DOHH2 (cell line): ENCODE data around the gene KIF24.

Experiments
- EZH2phosphoT487 ChIP-seq: fragments of 200-600 bp; sonication (generic); IDR thresholded peaks from 2 replicates; pipeline ENCODE4 v1.6.1; 2017; ENCODE audit warnings: borderline replicate concordance, mild to moderate bottlenecking, antibody characterized with exemption, low read length, moderate library complexity, mixed read lengths
- TF ChIP-seq, protein P1 (sequence below): fragments of 200-600 bp; sonication (generic); IDR thresholded peaks from one replicate; pipeline ENCODE4 v1.5.1; 2014; ENCODE audit warnings: antibody characterized with exemption, mild to moderate bottlenecking, low read depth, low read length; ENCODE audit not compliant: poor library complexity, severe bottlenecking

DNA sequence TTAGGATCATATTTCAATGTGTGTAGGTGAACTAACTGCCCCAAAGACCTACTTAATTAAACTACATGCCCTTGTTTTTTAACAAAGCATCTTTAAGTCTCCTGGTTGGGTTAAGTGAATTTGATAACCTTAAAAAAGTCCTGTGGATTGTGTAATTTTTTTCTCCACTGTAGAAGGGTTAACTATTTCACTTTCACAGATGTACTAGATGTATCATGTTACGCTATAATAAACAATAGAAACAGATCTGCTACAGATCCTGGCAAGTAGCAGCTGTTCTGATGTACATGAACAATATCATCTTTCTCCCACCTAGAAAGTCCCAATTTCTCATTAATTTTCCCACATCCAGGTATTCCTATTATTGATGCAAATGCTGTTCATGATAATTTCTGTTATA lies 18.9 kb downstream of the KIF24 start:
- TF ChIP-seq, protein P1, sequence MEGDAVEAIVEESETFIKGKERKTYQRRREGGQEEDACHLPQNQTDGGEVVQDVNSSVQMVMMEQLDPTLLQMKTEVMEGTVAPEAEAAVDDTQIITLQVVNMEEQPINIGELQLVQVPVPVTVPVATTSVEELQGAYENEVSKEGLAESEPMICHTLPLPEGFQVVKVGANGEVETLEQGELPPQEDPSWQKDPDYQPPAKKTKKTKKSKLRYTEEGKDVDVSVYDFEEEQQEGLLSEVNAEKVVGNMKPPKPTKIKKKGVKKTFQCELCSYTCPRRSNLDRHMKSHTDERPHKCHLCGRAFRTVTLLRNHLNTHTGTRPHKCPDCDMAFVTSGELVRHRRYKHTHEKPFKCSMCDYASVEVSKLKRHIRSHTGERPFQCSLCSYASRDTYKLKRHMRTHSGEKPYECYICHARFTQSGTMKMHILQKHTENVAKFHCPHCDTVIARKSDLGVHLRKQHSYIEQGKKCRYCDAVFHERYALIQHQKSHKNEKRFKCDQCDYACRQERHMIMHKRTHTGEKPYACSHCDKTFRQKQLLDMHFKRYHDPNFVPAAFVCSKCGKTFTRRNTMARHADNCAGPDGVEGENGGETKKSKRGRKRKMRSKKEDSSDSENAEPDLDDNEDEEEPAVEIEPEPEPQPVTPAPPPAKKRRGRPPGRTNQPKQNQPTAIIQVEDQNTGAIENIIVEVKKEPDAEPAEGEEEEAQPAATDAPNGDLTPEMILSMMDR, result no peak
- TF ChIP-seq EZH2phosphoT487, result no peak
